AG09309 (cell line): ENCODE results near the gene LMO4.

Experiments
- DNase-seq: peaks from one replicate; pipeline ENCODE4 v3.0.0-alpha.2; 2010; ENCODE audit warnings: low read depth
- H3K4me3 ChIP-seq: 2 replicates; pipeline ENCODE4 v1.5.1; 2011; ENCODE audit warnings: mild to moderate bottlenecking, low read depth, low read length, moderate library complexity; ENCODE audit not compliant: control insufficient read depth
- CTCF ChIP-seq: IDR thresholded peaks from 2 replicates; pipeline ENCODE4 v1.5.1; 2011; ENCODE audit warnings: mild to moderate bottlenecking, low read depth, low read length, inconsistent platforms; ENCODE audit not compliant: insufficient read depth, control insufficient read depth; ENCODE audit errors: missing control alignments

LMO4 gene

GRCh38 chr1:87305762-87306161 is 22.9 kb upstream of the LMO4 start:
- DNase-seq = peak; percentile 39

GRCh38 chr1:87307306-87307705 is 21.4 kb upstream of the LMO4 start:
- no peak for TF ChIP-seq CTCF

More at GRCh38 chr1:87305762-87306161, 22.9 kb upstream of the LMO4 start:
- no peak for TF ChIP-seq CTCF
- H3K4me3 ChIP-seq = no peak overlapping the region

GRCh38 chr1:87307931-87308330 is 20.7 kb upstream of the LMO4 start:
- no peak for TF ChIP-seq CTCF
- no peak overlapping the region for H3K4me3 ChIP-seq
- no peak for DNase-seq

More at GRCh38 chr1:87307306-87307705, 21.4 kb upstream of the LMO4 start:
- DNase-seq = no peak
- no peak overlapping the region for H3K4me3 ChIP-seq

- no peak for DNase-seq
- no peak overlapping the region for H3K4me3 ChIP-seq
- no peak for TF ChIP-seq CTCF
Observed at GRCh38 chr1:87314091-87314490, 14.6 kb upstream of the LMO4 start.

- DNase-seq = no peak
- no peak overlapping the region for H3K4me3 ChIP-seq
- TF ChIP-seq CTCF = no peak
Observed at GRCh38 chr1:87318056-87318650, 10.5 kb upstream of the LMO4 start.

- no peak overlapping the region for H3K4me3 ChIP-seq
- no peak for DNase-seq
- no peak for TF ChIP-seq CTCF
Observed at GRCh38 chr1:87318806-87319205, 9.9 kb upstream of the LMO4 start.
